HG03135 (cell line): Measurements from ENCODE around the gene C1QTNF9.
"Not testable (repeated sequence)": the region's sequence is repeated elsewhere in the genome, so short reads cannot be mapped to it uniquely, and the experiment has no call there.

Source experiments
- ATAC-seq: cut with Tn5 transposase; IDR thresholded peaks from one replicate; pipeline ENCODE4 v1.9.1; 2021; ENCODE audit warnings: mild to moderate bottlenecking, moderate library complexity; ENCODE audit not compliant: unreplicated experiment

C1QTNF9 gene

GRCh38 chr13:24309300-24309699 is at the start of gene C1QTNF9:
Gene C1QTNF9 (plus strand): TSS chr13:24309580. CDS start chr13:24316004, 6,424 bp downstream.
- not testable (repeated sequence) for ATAC-seq

GRCh38 chr13:24261566-24261965 is 47.8 kb upstream of the C1QTNF9 start:
- no peak for ATAC-seq

GRCh38 chr13:24263632-24264031 is 45.7 kb upstream of the C1QTNF9 start:
- no peak for ATAC-seq

- peak; percentile 69 for ATAC-seq
Measured at GRCh38 chr13:24264976-24265375, 44.4 kb upstream of the C1QTNF9 start.

GRCh38 chr13:24265453-24265852 is 43.9 kb upstream of the C1QTNF9 start:
- ATAC-seq = no peak

- no peak for ATAC-seq
Measured at GRCh38 chr13:24267274-24267673, 42.1 kb upstream of the C1QTNF9 start.

GRCh38 chr13:24267801-24268200 is 41.6 kb upstream of the C1QTNF9 start:
- ATAC-seq = no peak

- no peak for ATAC-seq
Measured at GRCh38 chr13:24269821-24270220, 39.6 kb upstream of the C1QTNF9 start.

- ATAC-seq = peak; percentile 54
Measured at GRCh38 chr13:24270639-24271141, 38.7 kb upstream of the C1QTNF9 start.

- ATAC-seq = no peak
Measured at GRCh38 chr13:24271231-24271600, 38.2 kb upstream of the C1QTNF9 start.

GRCh38 chr13:24271601-24272451 is 37.6 kb upstream of the C1QTNF9 start:
- peak; percentile 56 for ATAC-seq

- no peak for ATAC-seq
Measured at GRCh38 chr13:24272452-24273161, 36.8 kb upstream of the C1QTNF9 start.

- ATAC-seq = no peak
Measured at GRCh38 chr13:24273926-24274325, 35.5 kb upstream of the C1QTNF9 start.

GRCh38 chr13:24274452-24275021 is 34.8 kb upstream of the C1QTNF9 start:
- ATAC-seq = peak; percentile 48

GRCh38 chr13:24275041-24275440 is 34.3 kb upstream of the C1QTNF9 start:
- ATAC-seq = no peak

- ATAC-seq = no peak
Measured at GRCh38 chr13:24276306-24276705, 33.1 kb upstream of the C1QTNF9 start.

GRCh38 chr13:24276861-24277260 is 32.5 kb upstream of the C1QTNF9 start:
- ATAC-seq = no peak

GRCh38 chr13:24277761-24278160 is 31.6 kb upstream of the C1QTNF9 start:
- ATAC-seq = no peak

- no peak for ATAC-seq
Measured at GRCh38 chr13:24279327-24280110, 29.9 kb upstream of the C1QTNF9 start.

GRCh38 chr13:24280720-24281119 is 28.7 kb upstream of the C1QTNF9 start:
- no peak for ATAC-seq
